ENCODE data around the gene GNPTAB.

GNPTAB gene

DNA sequence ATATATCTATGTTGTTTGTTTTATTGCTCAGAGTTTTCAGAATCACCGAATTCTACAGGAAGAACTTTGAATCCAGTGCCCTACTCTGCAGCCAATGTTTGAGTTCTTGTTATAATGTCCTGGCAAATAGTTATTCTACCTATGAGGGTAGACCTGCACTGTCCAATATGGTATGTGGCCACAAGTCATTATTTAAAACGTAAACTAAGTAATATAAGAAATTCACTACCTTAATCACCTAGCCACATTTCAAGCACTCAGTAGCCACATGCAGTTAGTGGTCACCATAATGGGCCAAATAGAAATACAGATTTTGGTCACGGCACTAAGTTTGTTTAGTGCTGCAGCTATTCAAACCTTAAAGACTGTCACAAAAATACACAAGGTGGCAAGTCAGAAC is 26.4 kb downstream of the GNPTAB start:
- no peak for DNase-seq (ENCODE audit: low read depth in 2 of 2)

- DNase-seq (ENCODE audit: low read depth in 2 of 2) = no peak
Observed at GRCh38 chr12:101803978-101804377, 26.8 kb downstream of the GNPTAB start.

DNA sequence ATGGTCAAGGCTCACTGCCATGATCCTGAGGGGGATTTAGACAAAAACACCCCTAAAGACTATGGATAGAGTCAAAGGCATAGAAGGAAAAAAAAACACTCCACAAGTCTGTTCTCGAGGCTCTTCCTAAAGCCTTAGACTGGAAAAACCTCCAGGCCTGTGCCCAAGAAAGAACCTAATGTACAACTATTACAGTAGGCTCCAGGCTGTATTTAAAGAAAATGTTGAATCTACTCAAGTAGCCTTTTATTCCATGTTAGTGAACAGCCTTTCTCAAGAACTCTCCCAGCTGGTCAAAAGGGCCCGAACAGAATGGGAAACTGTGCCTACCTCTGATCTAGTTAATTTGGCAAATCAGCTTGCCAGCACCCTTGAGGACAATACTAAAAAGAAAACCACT is 28.3 kb downstream of the GNPTAB start:
- DNase-seq (ENCODE audit: low read depth in 2 of 2) = no peak

GRCh38 chr12:101799774-101800173 is 31.0 kb downstream of the GNPTAB start:
- no peak for DNase-seq (ENCODE audit: low read depth in 2 of 2)

DNA sequence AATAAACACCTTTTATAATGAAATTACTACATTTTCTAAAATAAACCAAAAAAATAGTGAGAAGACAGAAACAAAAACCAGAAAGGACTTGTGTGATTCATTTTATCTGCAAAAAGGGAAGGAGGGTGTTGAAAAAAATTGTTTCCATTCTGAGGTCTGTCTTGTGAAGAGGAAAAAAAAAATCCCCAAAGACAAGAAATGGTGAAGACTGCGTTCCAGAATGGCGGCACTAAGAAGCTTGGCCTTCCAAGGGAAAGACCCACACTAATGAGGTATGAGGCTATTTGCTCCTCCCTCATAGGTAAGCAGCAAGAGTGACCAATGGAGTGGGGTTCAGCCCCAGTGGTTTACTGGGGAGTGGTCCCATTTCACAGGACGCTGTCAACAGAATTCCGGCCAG is 35.0 kb downstream of the GNPTAB start:
- no peak for DNase-seq (ENCODE audit: low read depth in 2 of 2)

- no peak for DNase-seq (ENCODE audit: low read depth in 2 of 2)
Observed at GRCh38 chr12:101795013-101795412, 35.7 kb downstream of the GNPTAB start.

- DNase-seq (ENCODE audit: low read depth in 2 of 2) = no peak
Observed at GRCh38 chr12:101794574-101794973, 36.2 kb downstream of the GNPTAB start.

GRCh38 chr12:101793401-101793800 is 37.4 kb downstream of the GNPTAB start:
- no peak for DNase-seq (ENCODE audit: low read depth in 2 of 2)

DNA sequence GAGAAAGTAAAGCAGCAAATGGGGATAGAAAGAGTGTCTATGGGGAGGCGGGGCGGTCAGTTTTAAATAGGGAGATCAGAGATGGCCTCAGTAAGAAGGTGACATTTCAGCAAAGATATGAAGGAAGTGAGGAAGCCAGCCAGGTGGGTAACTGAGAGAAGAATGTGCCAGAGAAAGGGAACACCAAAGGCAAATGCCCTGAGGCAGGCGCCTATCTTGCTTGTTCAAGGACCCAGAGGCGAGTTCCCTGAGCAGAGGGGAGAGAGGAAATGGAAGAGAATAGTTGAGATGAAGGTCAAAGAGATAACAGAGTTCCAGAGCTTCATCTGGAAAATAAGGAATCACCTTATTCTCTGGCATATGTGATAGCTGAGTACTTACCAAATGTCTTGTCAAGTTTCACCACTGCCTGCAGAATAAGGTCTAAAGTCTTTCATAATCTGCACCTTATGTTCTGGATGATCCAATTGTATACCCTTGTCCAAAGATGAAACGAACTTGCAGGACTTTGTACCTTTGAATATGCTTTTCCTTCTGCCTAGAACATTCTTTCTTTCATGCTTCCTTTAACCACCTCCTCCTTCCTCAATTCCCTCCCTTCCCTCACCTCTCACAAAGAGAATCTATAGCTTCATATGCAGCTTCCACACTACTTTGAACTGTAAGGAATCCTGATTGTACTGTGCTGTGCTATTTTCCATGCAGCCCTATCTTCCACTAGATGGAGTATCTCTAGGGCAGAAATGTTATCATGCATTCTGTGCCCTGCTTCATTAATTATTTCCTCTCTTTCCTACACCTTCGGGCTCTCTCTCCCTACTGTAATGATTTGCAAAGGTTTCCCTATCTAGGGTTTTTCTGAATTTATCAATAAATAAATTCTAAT is 38.5 kb downstream of the GNPTAB start:
- no peak for DNase-seq (ENCODE audit: low read depth in 2 of 2)

GRCh38 chr12:101789171-101789570 is 41.6 kb downstream of the GNPTAB start:
- DNase-seq (ENCODE audit: low read depth in 2 of 2) = no peak

GRCh38 chr12:101785671-101786070 is 45.1 kb downstream of the GNPTAB start:
- no peak for DNase-seq (ENCODE audit: low read depth in 2 of 2)

DNA sequence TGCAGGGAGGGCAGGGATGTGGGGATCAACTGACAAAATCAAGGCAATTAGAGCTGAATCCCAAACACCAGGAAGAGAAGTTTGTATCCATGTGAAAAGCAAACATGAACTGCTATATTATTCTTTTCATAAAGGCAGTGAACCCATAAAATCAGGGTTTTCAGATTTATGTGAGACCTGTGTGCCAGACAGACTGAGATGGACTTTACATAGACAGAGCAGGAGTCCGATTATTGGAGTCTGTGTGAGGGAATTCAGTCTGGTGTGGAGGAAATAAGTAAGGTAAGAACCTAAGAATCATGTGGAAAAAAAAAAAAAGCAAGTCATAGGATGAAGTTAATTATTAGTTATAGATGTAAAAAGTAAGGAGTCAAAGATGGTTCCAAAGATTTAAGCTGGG is 46.4 kb downstream of the GNPTAB start:
- DNase-seq (ENCODE audit: low read depth in 2 of 2) = no peak

DNA sequence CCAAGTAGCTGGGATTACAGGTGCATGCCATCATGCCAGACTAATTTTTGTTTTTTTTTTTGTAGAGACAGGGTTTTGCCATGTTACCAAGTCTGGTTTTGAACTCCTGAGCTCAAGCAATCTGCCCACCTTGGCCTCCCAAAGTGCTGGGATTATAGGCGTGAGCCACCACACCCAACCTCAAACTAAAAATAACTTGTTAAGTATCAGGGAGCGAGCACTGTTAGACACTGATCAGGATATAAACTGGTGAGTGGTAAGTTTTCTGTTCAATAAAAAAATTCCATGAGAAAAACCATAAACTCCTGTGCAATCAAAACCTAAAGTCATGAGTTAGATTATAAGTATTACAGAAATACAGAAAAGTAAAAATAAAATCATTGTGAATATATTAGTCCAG is 46.9 kb downstream of the GNPTAB start:
- no peak for DNase-seq (ENCODE audit: low read depth in 2 of 2)

DNA sequence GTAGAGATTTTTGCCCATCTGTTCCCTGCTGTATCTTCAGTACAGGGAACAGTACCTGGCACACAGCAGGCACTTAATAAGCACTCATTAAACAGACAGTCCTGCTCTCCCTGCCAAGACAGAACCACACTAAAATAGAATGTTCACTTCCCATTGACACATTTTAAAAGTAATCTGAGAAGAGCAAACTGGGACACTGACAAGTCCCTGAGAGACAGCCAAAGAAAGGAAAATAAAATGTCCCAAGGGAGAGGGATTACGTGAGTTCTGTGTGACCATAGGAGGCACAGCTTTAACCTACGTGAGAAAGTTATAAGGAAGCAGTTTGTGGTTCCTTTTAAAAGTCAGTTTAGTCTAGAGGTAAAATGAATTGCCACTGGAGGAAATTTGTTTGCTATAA is 47.6 kb downstream of the GNPTAB start:
- DNase-seq (ENCODE audit: low read depth in 2 of 2) = no peak

- DNase-seq (ENCODE audit: low read depth in 2 of 2) = no peak
Observed at GRCh38 chr12:101782273-101782731, 48.5 kb downstream of the GNPTAB start.

GRCh38 chr12:101781834-101782233 is 48.9 kb downstream of the GNPTAB start:
- no peak for DNase-seq (ENCODE audit: low read depth in 2 of 2)

- DNase-seq (ENCODE audit: low read depth in 2 of 2) = no peak
Observed at GRCh38 chr12:101780599-101780998, 50.2 kb downstream of the GNPTAB start.

DNA sequence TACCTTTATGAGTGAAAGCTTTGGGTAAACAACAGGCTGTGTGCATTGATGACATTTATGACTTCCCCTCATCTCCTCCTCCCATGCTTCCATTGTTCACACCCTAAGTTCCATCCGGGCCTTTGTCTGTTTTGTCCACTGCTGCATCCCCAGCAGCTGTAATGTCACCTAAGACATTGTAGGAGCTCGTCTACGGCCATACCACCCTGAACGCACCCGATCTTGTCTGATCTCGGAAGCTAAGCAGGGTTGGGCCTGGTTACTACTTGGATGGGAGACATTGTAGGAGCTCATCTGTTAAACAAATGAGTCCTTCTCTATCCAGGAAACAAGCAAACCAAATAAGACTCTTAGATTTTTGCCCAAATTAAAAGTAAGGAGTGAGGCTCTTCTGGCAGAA is 51.1 kb downstream of the GNPTAB start:
- DNase-seq (ENCODE audit: low read depth in 2 of 2) = no peak

DNA sequence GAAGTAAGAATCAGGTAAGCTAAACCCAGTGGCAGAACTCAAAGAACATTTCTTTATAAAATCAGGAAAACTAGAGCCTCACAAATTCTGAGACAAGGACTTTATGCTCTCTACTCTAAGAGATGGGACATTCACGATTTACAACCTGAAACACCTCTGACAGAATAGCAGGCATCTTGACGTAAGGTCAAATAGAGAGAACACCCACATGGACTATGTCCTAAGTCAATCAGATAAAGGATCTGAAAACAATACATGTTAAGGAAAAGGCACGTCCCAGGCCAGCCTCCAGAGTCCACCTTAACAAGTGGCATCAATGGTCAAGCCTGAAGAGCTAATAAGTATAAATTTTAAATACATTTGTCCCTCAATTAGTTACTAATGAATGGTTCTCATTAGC is 51.6 kb downstream of the GNPTAB start:
- no peak for DNase-seq (ENCODE audit: low read depth in 2 of 2)

- DNase-seq (ENCODE audit: low read depth in 2 of 2) = no peak
Observed at GRCh38 chr12:101777978-101778377, 52.8 kb downstream of the GNPTAB start.

DNA sequence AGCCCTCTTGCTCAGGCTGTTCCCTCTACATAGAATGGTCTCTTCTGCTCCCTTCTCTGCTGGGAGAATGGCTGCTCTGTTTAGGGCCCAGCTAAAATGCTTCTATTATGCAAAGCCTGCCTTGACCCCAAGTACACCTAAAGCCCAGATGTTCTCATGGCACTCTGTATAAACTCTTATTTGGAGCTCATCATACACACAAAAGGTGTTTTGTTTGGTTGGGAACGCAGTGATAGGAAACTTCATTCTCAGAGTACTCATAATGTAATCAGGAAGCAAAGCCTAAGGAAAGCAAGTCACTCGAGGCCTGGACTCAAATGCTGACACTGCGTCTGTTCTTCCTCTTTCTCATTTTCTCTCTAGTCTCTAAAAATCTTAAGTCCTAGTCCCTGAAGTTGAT is 53.3 kb downstream of the GNPTAB start:
- no peak for DNase-seq (ENCODE audit: low read depth in 2 of 2)

DNA sequence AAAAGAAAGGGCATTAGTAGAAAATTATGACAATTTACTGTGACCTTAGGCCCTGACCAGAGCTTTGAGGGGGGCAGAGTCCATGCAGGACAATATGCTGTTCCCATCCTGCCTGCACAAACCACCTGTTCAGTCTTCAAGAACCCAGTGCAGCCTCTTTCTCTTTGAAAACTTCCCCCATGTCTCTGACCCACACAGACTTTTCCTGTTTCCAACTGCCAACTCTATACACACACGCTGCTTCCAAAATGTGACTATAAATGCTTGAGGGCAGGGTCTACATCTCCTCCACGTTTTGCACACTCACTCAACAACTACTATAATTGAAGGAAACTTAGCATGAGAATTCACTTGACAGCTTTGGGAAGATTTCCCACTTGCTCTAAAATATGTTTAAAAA is 54.9 kb downstream of the GNPTAB start:
- no peak for DNase-seq (ENCODE audit: low read depth in 2 of 2)

GRCh38 chr12:101773650-101774162 is 57.1 kb downstream of the GNPTAB start:
- peak; percentile 23 to 44 for DNase-seq (ENCODE audit: low read depth in 2 of 2)
